Activated CD8-positive, alpha-beta memory T cell treated with anti-CD3 and anti-CD28 coated beads for 4 hours (primary cell): ENCODE data around the gene NELL1.

ENCODE experiments used
- DNase-seq, 2 donors: peaks; one replicate each; pipeline ENCODE4 v3.0.0-alpha.2; 2020; ENCODE audit warnings: low read depth in 2 of 2

NELL1 gene

GRCh38 chr11:21481255-21481654, 811.9 kb downstream of the NELL1 start:
- no peak for DNase-seq

DNA sequence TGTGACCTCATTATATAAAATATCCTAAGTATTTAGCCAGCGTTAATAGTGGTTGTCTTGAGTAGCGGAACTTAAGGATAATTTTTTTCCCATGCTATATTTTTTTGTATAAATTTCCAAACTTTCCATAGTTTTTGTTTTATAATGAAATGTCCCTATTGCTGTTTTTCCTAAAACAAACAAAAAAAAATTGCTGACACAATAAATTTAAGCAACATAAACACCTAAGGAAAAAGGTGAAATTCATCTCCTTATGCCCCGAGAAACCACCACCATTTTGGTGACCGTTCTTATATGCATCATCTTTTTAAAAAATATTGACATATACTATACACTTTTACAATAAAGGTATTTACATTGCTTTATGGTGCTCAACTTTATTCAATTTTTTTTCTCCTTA, 814.7 kb downstream of the NELL1 start:
- no peak for DNase-seq

DNA sequence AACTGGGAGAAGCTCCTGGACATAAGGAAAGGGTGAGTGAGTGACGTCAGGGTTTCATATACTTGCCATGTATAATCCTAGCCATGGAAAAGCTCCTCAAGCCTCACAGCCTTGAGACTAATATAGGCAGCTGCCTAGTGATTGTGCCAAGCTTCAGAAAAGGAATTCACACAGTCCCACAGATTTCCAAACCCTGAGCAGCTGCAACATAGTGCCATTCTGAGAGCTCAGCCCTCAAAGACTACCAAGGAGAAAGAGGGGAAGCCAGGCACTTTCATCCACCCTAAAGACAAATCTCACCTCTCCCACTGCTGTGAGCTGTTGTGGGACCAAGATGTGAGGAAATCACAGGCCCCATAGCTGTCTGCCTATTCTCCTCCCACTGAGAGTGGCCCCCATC, 815.6 kb downstream of the NELL1 start:
- no peak for DNase-seq

GRCh38 chr11:21485426-21485825, 816.0 kb downstream of the NELL1 start:
- DNase-seq = no peak

DNA sequence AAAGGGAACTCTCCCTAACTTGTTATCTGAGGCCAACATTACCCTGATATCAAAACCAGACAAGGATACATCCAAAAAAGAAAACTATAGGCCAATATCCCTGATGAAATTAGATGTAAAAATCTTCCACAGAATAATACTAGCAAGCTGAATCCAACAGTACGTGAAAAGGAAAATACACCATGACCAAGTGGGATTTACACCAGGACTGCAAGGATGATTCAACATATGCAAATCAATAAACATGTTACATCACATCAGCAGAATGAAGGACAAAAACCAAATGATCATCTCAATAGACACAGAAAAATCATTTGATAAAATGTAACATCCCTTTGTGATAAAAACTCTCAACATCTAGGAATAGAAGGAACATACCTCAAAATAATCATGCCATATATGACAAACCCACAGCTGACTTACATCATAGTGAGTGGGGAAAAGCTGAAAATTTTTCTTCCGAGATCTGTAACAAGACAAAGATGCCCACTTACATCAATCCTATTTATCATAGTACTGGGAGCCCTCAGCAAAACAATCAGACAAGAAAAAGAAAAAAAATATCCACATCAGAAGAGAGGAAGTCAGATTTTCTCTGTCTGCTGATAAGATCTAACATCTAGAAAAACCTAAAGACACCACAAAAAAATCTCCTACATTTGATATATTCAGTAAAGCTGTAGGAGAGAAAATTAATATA, 820.2 kb downstream of the NELL1 start:
- DNase-seq = no peak

DNA sequence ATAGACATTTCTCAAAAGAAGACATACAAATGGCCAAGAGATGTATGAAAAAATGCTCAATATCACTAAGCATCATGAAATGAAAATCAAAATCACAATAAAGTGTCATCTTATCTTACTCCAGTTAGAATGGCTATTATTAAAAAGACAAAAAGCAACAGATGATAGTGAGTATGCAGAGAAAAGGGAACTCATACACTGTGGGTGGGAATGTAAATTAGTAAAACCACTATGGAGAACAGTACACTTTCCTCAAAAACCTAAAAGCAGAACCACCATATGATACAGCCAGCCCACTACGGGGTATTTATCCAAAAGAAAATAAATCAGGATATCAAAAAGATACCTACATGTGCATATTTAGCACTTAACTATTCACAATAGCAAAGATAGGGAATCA, 823.5 kb downstream of the NELL1 start:
- DNase-seq = no peak

- no peak for DNase-seq
These were observed 825.6 kb downstream of the NELL1 start for GRCh38 chr11:21494946-21495345.

- no peak for DNase-seq
These were observed 826.5 kb downstream of the NELL1 start for GRCh38 chr11:21495879-21496278.

DNA sequence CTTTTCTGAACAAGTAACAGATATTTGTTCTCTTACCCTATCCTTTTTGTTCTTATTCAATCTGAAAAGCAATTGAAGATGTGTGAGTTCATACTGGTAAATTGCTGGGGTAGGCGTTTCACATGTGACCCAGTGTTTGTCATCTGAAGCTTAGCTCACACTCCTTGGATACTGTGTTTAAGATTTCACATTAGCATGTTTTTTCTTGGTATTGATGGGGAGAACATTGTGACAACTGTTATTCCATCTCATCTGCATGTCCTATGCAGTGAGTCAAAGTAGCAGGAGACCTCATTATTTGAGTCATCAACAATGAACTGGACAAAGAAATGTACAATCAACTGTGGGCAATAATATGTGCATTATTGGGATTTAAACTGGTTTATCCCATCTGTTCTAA, 831.9 kb downstream of the NELL1 start:
- DNase-seq = no peak

- DNase-seq = no peak
These were observed 835.7 kb downstream of the NELL1 start for GRCh38 chr11:21505070-21505469.

- DNase-seq = no peak
These were observed 842.6 kb downstream of the NELL1 start for GRCh38 chr11:21511835-21512440.

DNA sequence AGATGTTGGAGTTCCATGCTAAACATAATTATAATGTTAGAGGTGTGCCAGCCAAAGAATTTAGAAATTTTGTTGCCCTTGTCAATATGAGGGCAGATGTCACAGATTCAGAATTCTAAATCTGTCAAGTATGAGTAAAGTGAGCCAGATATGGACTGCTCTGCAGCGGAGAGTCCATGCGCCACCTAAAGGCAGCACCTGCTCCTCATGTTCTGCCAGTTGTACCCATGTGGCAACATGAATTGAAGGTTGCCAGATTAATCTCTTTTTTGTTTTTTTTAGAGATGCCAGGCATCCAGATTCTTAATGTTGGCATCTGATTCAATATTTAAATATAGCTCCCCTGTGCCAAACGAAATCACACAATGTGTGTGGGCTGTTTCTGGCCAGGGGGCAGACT, 844.9 kb downstream of the NELL1 start:
- DNase-seq = no peak

GRCh38 chr11:21520244-21520643, 850.9 kb downstream of the NELL1 start:
- DNase-seq = no peak

DNA sequence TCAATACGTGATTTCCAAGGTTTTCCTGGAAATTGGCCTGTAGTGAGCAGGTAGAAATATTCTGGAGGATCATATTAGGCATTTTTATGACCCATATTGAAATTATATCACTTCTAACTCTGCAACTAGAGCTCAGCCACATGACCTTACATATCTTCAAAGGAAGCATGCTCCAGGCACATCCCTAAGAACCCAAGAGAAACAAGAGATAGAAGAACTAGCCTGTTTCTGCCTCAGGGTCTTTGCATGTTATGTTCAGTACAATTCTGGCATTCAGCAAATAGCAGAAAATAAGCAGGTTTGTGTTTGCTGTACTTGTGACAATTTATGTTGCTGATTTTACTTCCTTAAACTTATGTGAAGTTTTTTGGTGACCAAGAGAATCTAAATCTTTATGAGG, 859.8 kb downstream of the NELL1 start:
- no peak for DNase-seq

DNA sequence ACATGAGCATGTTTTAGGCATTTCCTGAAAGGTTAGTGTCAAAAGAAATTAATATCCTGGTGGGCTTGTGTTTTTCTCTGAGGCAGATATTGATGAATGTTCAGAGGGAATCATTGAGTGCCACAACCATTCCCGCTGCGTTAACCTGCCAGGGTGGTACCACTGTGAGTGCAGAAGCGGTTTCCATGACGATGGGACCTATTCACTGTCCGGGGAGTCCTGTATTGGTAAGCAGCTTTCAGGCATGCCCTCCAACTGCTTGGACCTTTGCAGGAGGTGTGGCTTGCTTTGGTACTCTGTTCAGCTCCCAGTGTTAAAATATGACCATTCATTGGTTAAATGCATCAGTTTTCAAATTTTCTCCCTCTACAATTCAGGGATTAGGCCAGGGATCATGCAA, 864.9 kb downstream of the NELL1 start:
- DNase-seq = no peak

DNA sequence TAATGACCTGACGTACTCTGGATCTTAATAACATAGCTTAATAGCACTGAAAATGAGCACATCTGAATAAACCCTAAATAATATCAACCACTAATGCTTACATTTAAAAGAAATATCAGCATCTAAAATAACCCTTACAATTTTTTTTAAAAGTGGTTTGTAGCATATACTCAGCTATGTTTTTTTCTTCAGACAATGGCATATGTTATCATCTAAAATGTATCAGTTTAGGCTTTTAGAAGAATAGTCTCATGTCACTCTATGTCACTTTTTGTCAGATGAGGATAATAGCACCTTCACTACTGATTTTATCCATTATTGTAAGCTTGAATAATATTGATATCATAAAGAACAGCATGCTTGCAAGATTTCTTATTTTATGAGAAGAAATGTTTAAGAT, 868.6 kb downstream of the NELL1 start:
- DNase-seq = no peak

- DNase-seq = no peak
These were observed 871.9 kb downstream of the NELL1 start for GRCh38 chr11:21541187-21541751.

- DNase-seq = no peak
These were observed 874.5 kb downstream of the NELL1 start for GRCh38 chr11:21543901-21544300.

DNA sequence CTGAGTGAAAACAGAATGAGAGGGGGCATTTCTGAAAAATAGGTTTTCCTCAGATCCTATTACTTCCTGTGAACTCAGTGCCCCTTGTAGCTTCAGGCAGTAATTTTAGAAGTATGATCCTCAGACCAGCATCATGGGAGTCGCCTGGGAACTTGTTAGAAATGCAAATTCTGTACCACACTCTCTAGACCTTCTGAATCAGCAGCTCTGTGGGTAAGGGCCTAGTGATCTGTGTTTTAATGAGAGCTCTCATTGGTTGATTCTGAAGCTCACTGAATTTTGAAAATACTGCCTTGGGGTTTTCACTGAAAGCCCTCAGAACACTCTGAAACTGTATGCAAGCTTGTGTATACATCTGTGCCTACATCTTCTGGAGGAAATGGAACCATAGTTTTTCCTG, 876.3 kb downstream of the NELL1 start:
- no peak for DNase-seq

GRCh38 chr11:21546703-21547102, 877.3 kb downstream of the NELL1 start:
- no peak for DNase-seq

- DNase-seq = no peak
These were observed 883.5 kb downstream of the NELL1 start for GRCh38 chr11:21552911-21553310.

DNA sequence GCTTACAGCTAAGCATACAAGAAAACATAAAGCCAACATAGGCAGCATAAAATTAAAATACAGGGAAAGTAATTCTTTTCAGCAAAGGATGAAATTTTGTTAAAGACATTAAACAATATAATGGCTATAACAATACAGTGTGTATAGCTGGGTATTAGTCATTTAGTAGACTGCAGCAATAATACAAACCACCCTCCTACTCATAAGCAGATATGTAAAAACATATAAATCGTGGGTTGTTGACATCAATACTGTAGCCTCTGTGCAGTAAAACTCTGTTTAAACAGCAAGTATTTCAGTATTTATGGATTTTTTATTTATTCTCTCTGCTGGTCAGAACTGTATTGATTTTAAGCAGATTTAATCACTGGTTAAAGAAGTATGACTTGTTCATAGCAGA, 884.4 kb downstream of the NELL1 start:
- DNase-seq = no peak

DNA sequence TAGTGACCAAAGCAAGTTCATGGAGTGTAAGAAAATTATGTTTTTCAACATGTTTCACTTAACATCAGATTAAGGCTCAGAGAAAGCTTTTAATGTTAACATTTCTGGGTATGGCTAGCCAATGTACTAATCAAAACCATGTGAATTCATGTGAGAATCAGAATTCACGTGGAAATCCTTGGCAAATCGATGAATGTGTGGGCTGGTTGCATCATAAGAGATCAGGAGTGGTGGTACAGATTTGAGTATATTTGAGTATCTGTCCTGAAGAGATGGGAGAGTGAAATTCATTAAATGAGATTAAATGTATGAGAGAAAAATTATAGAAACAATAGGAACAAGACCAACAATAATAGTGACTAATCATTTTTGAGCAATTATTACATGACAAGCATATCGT, 884.9 kb downstream of the NELL1 start:
- DNase-seq = no peak

DNA sequence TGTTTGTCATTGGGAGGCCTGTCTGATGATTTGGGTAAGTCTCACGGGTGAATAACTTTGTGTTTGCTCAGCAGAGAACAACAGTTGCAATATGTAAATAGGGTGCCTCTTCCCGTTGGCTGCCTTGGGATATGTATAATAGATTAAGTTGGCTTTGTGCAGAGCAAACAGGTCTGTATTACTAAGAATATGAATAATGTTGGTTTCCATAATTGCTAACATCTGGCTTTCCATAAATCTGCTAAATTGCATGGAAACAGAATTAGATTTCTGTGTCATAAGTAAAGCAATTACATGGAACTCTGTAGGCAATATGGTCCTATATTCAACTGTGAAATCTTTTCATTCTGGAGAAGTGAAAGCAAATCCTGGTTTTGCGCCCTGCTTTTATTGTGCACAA, 887.5 kb downstream of the NELL1 start:
- no peak for DNase-seq
